ENCODE data around the gene FBXO15. TPM values are rescaled to one million over a fixed set of nuclear protein-coding genes. Genes with fewer than 3 reads are reported as not detected.

FBXO15 gene
- total RNA-seq, 2 donors from 2014 or later, result 1.3 to 3.0 TPM

DNA sequence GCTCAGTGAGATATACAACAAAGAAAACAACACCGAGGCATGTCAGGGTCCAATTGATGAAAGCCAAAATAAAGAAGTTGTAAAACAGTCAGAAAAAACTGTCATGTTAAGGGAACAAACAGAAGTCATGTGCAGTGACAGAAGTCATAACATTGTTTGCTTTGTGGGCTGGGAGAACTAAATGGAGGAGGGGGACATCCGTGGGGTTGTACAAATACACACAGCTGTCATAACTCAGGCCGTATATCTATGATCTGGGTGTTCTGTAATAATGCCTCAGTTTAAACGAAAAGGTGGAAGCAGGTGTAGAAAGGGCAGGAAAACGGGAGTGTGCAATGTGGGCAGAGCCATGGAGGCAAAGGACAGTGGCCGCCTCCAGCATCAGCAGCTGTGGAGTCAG lies 28.0 kb upstream of the FBXO15 start:
- no peak overlapping the region for H3K4me3 ChIP-seq (ENCODE audit: low read length)
- Mint-ChIP-seq H3K36me3 (ENCODE audit: low read depth) (no peaks in the 10 kb centered on the region), H3K4me1 (no peaks in the 10 kb centered on the region), H3K9me3 (no peaks in the 10 kb centered on the region), H3K27me3 (ENCODE audit: insufficient read depth) (peaks cover 14% of the 10 kb centered on the region), H3K27ac (no peak overlapping the region), H3K4me3 (no peak overlapping the region)
- no peaks in the 10 kb centered on the region for H3K4me1 ChIP-seq (ENCODE audit: control insufficient read depth, insufficient read depth, low read length)
- 87 to 97% methylated on average over 4 to 6 of the region's 6 CpGs for WGBS, 2 experiments (ENCODE audit: insufficient coverage in 1 of 2, insufficient read length in 1 of 2)
- TF ChIP-seq, protein P1, sequence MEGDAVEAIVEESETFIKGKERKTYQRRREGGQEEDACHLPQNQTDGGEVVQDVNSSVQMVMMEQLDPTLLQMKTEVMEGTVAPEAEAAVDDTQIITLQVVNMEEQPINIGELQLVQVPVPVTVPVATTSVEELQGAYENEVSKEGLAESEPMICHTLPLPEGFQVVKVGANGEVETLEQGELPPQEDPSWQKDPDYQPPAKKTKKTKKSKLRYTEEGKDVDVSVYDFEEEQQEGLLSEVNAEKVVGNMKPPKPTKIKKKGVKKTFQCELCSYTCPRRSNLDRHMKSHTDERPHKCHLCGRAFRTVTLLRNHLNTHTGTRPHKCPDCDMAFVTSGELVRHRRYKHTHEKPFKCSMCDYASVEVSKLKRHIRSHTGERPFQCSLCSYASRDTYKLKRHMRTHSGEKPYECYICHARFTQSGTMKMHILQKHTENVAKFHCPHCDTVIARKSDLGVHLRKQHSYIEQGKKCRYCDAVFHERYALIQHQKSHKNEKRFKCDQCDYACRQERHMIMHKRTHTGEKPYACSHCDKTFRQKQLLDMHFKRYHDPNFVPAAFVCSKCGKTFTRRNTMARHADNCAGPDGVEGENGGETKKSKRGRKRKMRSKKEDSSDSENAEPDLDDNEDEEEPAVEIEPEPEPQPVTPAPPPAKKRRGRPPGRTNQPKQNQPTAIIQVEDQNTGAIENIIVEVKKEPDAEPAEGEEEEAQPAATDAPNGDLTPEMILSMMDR (conservative IDR thresholded peaks at IDR 0.05), result no peak
- no peak overlapping the region for H3K9ac ChIP-seq (ENCODE audit: extremely low read depth, low read length, poor library complexity, severe bottlenecking)
- H3K27me3 ChIP-seq (ENCODE audit: control insufficient read depth, insufficient read depth, low read length, poor library complexity, severe bottlenecking), result no peaks in the 10 kb centered on the region
- H3K9me3 ChIP-seq (ENCODE audit: control insufficient read depth, low read length), result no peaks in the 10 kb centered on the region
- H3K27ac ChIP-seq (ENCODE audit: low read depth, low read length), result no peak overlapping the region
- no peak for DNase-seq
- no peaks in the 10 kb centered on the region for H3K36me3 ChIP-seq (ENCODE audit: control insufficient read depth, insufficient read depth, low read length)

GRCh38 chr18:74173434-74173750 lies 25.8 kb upstream of the FBXO15 start:
- Mint-ChIP-seq H3K4me3 (no peak overlapping the region), H3K36me3 (ENCODE audit: low read depth) (no peaks in the 10 kb centered on the region), H3K27me3 (ENCODE audit: insufficient read depth) (peaks cover 11% of the 10 kb centered on the region), H3K4me1 (no peaks in the 10 kb centered on the region), H3K9me3 (no peaks in the 10 kb centered on the region), H3K27ac (no peak overlapping the region)
- Histone ChIP-seq H3K27ac (ENCODE audit: low read depth, low read length) (no peak overlapping the region), H3K9me3 (ENCODE audit: control insufficient read depth, low read length) (no peaks in the 10 kb centered on the region), H3K4me1 (ENCODE audit: control insufficient read depth, insufficient read depth, low read length) (no peaks in the 10 kb centered on the region), H3K9ac (ENCODE audit: extremely low read depth, low read length, poor library complexity, severe bottlenecking) (no peak overlapping the region), H3K36me3 (ENCODE audit: control insufficient read depth, insufficient read depth, low read length) (no peaks in the 10 kb centered on the region), H3K4me3 (ENCODE audit: low read length) (no peak overlapping the region), H3K27me3 (ENCODE audit: control insufficient read depth, insufficient read depth, low read length, poor library complexity, severe bottlenecking) (no peaks in the 10 kb centered on the region)
- TF ChIP-seq, protein P1 (conservative IDR thresholded peaks at IDR 0.05), result no peak
- 93 to 96% methylated on average over 3 to 8 of the region's 11 CpGs for WGBS, 2 experiments (ENCODE audit: insufficient coverage in 1 of 2, insufficient read length in 1 of 2)
- no peak for DNase-seq

DNA sequence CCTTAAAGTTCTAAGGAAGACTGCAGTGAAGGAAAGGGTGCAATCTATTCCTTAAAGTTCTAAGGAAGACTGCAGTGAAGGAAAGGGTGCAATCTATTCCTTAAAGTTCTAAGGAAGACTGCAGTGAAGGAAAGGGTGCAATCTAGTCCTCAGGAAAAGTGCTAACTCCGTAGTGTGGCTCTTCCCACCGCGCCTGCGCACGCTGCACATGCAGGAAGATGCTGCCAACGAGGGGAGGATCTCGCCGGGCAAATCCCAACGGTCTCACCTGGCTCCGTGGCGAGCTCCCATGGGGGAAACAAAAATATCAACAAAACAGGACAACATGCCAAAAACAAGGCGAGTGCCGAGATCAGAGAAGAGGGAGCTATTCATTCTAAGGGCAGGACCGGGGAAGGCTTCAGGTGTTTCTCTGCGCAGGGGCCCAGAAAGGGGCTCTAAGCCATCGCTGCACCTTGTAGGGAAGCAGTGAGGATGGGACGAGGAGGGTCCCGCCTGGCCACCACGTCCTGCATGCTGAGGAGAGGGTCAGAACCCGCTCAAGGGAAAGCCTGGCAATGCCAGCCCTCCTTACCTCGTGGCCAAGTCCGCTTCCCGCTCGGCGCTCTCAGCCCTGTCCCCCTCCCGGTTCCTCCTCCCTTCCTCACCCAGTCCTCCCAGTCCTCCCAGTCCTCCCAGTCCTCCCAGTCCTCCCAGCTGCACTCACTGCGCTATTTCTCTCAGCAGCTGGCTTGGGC lies 25.2 kb upstream of the FBXO15 start:
- Histone ChIP-seq H3K4me1 (ENCODE audit: control insufficient read depth, insufficient read depth, low read length) (no peaks in the 10 kb centered on the region), H3K36me3 (ENCODE audit: control insufficient read depth, insufficient read depth, low read length) (no peaks in the 10 kb centered on the region), H3K27me3 (ENCODE audit: control insufficient read depth, insufficient read depth, low read length, poor library complexity, severe bottlenecking) (no peaks in the 10 kb centered on the region), H3K4me3 (ENCODE audit: low read length) (no peak overlapping the region), H3K9ac (ENCODE audit: extremely low read depth, low read length, poor library complexity, severe bottlenecking) (no peak overlapping the region), H3K27ac (ENCODE audit: low read depth, low read length) (no peak overlapping the region), H3K9me3 (ENCODE audit: control insufficient read depth, low read length) (no peaks in the 10 kb centered on the region)
- H3K9me3 Mint-ChIP-seq, result no peaks in the 10 kb centered on the region
- 92 to 96% methylated on average over 18 to 27 of the region's 27 CpGs for WGBS, 2 experiments (ENCODE audit: insufficient coverage in 1 of 2, insufficient read length in 1 of 2)
- TF ChIP-seq, protein P1 (conservative IDR thresholded peaks at IDR 0.05), result no peak
- H3K4me1 Mint-ChIP-seq, result no peaks in the 10 kb centered on the region
- H3K27me3 Mint-ChIP-seq (ENCODE audit: insufficient read depth), result peaks cover 11% of the 10 kb centered on the region
- H3K4me3 Mint-ChIP-seq, result no peak overlapping the region
- no peak for DNase-seq
- H3K27ac Mint-ChIP-seq, result no peak overlapping the region
- H3K36me3 Mint-ChIP-seq (ENCODE audit: low read depth), result no peaks in the 10 kb centered on the region
